Inferior parietal cortex (tissue), 1 donor: ENCODE measurements around the gene C1orf141.
"Not testable (repeated sequence)": the region's sequence is repeated elsewhere in the genome, so short reads cannot be mapped to it uniquely, and the experiment has no call there.

Source experiments
- DNase-seq: peaks from one replicate; pipeline ENCODE4 v3.0.0-alpha.2; 2016; ENCODE audit errors: extremely low spot score

C1orf141 gene

DNA sequence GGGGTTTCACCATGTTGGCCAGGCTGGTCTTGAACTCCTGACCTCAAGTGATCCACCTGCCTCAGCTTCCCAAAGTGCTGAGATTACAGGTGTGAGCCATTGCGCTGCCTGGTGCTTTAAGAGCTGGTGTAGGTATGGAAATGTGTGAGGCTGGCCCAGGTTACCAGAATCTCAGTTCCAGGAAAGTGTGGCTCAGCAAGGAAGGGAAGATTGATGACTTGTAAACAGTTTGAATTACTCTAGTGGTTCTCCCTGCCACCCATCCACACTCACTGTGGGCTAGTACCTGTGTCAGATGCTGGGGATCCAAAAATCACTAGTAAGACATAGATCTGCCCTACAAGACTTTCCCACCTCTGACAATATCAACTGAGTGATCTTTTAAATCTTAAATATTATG, 46.3 kb downstream of the C1orf141 start:
- no peak for DNase-seq

DNA sequence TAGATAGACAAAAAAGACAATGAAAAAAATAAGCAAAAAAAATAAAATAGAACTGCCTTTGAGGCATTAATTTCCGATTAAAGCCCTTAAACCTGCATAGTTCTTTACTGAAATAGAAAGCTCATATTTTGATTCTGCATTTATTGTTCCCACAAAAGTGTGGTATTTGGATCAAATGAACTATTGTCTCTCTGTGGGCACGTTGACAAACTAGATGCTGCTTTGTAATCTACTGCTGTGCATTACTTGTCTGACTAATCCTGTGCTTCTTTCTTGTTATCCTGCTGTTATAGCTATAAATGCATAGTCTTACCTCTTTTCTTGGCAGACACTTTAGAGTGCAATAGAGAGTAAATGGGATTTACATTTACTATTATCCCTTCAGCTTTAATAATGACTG, 49.4 kb downstream of the C1orf141 start:
- DNase-seq: peak; percentile 15

DNA sequence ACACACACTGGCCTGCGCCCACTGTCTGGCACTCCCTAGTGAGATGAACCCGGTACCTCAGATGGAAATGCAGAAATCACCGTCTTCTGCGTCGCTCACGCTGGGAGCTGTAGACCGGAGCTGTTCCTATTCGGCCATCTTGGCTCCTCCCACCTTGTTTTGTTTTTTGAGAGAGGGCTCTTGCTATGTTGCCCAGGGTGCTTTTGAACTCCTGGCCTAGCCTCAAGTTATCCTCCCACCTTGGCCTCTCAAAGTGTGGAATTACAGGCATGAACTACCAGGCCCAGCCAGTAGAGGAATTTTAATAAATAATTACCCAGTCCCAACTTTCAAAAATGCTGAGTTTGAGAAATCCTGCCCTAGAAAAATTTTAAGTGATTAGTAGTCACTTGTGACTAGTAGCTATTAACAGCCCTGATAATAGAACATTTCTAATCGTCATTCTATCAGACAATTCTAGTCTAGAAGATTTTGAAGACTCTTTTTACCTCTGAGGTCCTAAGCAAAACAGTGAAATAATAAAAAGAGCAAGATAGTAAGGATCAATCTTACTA, 49.9 kb downstream of the C1orf141 start:
- no peak for DNase-seq

DNA sequence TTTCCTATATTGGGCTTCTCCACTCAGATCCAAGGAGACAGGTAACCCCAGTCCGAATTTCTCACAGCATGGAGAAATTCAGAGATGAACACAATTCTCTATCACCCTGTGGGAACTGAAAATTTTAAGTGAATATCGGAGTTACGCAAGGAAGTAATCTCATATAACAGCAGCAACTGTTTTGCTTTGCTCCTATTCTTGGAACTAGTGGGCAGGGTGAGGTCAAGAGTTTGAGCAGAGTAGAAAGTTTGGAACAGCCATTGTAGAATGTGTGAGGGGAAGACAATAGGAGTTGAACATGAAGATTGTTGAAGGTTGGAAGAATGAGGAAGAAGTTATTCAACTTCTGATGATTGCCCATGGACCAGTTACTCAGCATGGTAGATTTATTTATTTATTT, 56.5 kb downstream of the C1orf141 start:
- no peak for DNase-seq

DNA sequence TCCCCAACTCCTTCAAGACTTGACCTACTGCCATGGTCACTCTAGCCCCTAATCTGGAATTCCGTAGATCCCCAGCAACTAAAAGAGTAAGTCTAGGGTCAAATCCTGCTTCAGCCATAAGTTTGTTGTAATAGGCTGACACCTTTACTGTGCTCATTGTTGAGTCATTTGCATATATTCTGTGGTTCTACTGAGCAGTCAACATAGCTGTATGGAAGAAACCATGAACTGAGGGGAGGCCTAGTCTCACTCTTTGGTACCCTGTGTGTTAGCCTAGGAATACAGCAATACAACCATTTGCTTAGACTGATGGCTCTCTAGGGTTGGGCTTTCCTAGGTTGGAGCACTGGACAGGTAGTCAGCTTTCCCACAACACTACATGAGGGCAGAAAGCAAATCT, 57.2 kb downstream of the C1orf141 start:
- no peak for DNase-seq

DNA sequence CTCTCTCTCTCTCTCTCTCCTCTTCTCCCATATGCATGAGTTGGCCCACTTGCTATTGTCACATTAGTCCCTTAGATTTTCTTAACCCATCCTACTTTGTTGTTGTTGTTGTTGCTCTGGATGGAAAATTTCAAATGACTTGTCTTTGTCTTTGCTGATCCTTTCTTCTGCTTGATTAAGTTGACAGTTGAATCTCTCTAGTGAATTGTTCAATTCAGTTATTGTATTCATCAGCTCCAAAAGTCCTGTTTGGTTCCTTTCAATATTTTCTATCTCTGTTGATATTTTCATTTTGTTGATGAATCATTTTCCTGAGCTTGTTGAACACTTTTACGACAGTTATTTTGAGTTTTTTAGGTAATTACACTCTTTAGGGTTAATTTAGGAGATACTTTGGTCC, 62.0 kb downstream of the C1orf141 start:
- no peak for DNase-seq

- DNase-seq: not testable (repeated sequence)
Observed at GRCh38 chr1:67067655-67068054, 67.1 kb downstream of the C1orf141 start.

- no peak for DNase-seq
Observed at GRCh38 chr1:67062412-67062811, 72.4 kb downstream of the C1orf141 start.

DNA sequence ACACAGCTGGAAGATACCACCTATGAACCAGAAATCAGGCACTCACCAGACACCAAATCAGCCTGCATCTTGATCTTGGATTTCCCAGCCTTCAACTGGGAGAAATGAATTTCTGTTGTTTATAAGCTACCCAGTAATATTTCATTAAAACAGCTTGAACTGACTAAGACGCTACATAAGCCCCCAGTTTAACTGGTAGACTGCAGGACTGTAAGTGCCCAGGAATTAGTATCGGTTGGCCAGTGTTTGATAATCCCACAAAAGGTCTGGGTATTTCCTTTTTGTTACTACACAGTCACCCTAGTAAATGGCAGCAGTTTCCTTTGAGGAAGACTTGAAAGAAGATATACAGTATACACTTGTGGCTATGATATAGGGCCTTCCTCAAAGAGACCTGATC, 73.5 kb downstream of the C1orf141 start:
- no peak for DNase-seq

DNA sequence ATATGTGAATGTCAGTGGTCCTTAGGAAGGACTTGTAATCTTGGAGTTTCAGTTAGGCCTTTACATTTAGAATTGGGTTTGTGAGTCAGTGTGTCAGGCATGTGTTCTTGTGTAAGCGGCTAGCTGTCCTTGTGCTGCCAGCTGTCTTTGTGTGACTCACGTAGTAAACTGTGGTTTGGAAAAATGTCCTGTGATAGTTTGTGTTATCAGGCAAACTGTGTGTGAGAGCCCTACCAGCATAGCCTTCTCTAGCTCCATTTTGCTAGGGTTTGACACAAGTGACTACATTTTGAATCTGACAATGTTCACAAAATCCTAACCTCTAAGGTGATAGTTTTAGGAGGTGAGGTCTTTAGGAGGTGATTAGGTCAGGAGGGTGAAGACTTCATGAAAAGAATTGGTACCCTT, 74.0 kb downstream of the C1orf141 start:
- no peak for DNase-seq

DNA sequence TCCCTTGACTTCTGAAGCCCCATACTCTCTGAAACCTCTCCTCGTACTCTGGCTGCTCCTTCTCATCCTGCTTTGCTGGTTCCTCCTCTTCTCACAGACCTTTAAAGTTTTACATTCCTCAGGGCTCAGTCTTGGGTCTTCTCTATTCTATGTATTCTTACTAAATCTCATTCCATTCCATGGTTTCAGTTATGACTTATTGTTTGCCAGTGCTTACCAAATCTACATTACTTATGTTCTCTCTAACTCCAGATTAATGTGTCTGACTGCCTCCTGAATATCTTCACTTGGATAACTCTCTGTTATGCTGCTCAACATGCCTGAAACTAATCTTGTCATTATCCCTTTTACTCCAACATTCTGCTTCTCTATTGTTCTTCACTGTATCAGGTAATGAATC, 75.4 kb downstream of the C1orf141 start:
- no peak for DNase-seq

GRCh38 chr1:67058761-67059160, 76.0 kb downstream of the C1orf141 start:
- no peak for DNase-seq

GRCh38 chr1:67058242-67058641, 76.5 kb downstream of the C1orf141 start:
- DNase-seq: no peak

DNA sequence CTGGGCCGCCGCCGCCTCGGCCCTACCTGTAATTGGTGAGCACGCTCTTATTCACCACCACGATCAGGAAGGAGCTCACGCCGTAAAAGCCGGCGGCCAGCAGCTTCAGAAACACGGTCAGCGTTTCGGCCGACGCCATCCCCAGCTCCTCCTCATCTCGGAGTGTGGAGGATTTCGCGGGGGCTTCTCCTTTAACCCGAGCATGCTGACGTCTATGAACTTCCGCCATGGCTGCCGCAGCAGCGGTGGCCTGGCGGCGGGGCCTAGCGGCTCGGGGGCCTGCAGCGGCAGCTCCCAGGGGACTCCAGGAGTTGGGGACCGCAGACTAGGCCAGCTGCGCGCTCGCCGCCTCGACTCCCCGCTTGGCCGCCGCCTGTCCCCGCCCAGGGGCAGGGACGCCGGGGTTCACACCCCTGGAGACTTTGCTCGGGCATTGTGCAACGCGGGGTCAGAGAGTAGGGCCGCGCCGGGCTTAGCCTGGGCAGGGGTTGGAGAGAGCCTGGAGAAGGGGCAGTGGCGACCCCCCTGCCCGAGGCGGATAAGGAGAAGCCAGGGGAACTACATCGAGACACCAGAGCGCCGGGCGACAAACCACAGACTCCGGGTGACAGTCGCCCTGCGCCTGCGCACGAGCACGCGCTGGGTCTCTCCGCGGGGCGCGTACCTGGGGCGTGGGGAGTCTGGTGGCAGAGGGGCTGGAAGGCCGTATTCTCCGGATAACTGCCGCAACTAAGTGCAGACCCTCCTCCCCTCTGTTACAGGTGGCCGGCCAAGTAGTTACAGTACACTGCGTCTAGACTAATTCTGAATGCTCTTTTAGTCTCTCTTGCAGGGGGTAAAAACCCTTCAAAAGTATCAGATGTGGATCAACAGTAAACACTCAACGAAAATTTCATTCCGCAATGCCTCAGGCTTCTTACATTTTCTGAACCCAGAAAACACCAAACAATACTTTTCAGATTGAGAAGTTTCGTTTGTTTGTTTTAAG, 80.7 kb downstream of the C1orf141 start, which contains the start of gene SLC35D1:
SLC35D1 (minus strand) TSS at position 364 of the 988 bp plus-strand sequence; CDS start at position 229, 135 bp downstream.
- peak; percentile 76 for DNase-seq

- no peak for DNase-seq
Observed at GRCh38 chr1:67053535-67053784, 81.3 kb downstream of the C1orf141 start.

DNA sequence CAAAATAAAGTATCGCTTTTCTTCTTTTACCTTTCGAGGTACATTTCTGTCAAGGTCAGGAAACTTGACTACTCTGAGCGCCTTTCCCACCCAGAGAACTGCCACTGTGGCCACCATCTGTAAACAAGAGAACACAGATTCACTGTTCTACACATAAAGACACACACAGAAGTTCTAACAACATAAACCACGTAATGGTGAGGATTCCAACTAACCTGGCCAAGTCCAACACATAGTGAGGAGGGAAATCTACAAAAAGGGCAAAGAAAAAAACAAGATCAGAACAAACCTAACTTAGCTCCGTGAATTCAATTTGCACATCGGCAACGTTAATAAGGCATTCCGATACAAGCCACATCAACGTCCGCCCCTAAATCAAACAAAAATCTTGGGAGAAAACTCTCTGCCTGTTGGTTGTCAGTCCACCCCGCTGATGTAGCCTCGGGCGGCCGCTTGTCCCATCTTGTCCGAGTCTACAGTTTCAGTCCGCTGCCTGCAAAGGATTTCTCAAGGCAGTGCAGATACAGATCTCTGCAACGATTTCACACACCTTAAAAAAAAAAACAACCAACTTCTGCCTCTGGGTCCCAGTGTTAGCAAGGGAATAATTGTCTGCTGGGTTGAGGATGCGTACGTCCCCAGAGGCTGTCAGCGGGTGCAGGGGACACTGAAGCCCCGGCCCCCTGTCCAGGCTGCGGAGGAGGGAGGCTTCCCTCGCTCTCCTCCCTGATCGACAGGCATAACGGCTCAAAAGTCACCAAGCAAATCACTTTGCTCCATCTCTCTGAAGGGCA, 81.8 kb downstream of the C1orf141 start:
- DNase-seq: peak; percentile 40

GRCh38 chr1:67051196-67051595, 83.6 kb downstream of the C1orf141 start:
- no peak for DNase-seq

DNA sequence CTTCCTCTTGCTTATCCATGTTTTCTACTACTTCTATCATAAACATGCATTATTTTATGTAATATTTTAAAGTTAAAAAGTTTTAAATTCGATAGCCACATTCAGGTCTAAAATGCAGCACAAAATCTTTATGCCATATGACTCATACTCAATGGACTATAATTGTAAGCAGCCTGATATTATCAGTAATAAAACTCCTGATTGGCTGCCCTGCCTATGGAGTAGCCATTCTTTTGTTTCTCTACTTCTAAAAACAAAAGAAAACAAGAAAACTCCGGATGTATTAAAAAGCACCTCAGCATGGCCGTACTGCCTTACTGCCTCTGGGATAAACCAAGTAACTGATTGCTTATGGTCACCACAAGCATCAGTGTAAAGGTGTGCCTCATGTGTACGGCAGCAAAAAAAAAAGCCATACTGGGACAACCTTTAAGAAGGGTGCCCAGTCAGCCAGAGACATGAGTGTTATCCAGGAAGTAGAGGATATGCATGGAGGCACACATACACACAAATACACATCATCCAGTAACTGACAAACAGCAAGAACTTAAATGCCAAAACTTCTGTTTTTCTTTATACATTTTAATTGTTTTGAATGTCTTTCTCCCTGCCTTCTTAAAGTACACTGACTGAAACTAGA, 90.0 kb downstream of the C1orf141 start:
- no peak for DNase-seq

GRCh38 chr1:67043366-67043765, 91.4 kb downstream of the C1orf141 start:
- no peak for DNase-seq
